ENCODE measurements around the gene TOR1A. TPM values are rescaled to one million over a fixed set of nuclear protein-coding genes. Genes with fewer than 3 reads are reported as not detected.

TOR1A gene
- total and polyA plus RNA-seq, 7 experiments from 2014 or later = 13.8 to 68.2 (median 35.0) TPM

DNA sequence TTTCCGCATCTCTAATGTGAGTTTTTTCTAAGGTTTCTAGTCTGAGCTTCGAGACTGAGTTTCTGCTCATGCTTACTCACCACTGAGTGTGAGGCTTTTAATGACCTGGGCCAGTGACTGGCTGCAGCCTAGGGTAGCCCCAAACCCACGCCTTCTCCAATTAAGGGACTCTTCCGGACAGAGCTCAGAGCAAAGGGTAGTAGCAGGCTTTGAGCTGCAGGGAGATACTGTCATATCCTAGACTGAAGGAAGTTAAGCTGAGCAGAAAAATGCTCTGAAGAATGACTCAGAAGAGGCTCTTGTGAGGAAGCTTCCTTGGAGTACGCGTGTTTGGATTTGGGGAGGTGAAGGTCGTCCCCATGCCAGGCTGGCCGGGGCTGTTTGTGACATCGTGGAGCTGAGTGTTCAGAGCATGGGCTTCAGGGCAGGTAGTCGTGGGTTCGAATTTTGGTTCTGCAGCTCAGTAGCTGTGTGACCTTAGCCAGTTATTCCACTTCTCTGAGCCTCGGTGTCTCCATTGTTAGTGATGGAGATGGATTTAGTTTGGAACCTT lies 14.8 kb upstream of the TOR1A start:
- intact Hi-C loops (cut with micrococcal nuclease) = loop anchor here (1.0 to 10.0 kb wide), 3 partner anchors 16 to 396 kb away; no protein-coding TSS in a partner anchor
- DNase-seq = peak in 4 of 9 donors; percentile 17 to 47 (median 34)
- H3K4me3 Mint-ChIP-seq = peak overlapping the region; percentile 82 to 98 (median 86)
- Histone ChIP-seq H3K4me3 (ENCODE audit: low read length) (peak overlapping the region; percentile 41), H3K4me1 (ENCODE audit: control insufficient read depth in 2 of 2, insufficient read depth in 2 of 2, low read length in 2 of 2) (peaks cover 33 to 65% of the 10 kb centered on the region in 2 donors), H3K9me3 (ENCODE audit: control insufficient read depth in 2 of 3, low read length in 3 of 3) (no peaks in the 10 kb centered on the region), H3K36me3 (ENCODE audit: control insufficient read depth in 2 of 3, insufficient read depth in 3 of 3, low read length in 3 of 3) (peaks cover 0 to 12% (median under 1%) of the 10 kb centered on the region in 3 experiments), H3K27ac (ENCODE audit: low read depth, low read length) (peak overlapping the region; percentile 64), H3K27me3 (ENCODE audit: control insufficient read depth in 2 of 2, insufficient read depth in 2 of 2, low read length in 2 of 2) (no peaks in the 10 kb centered on the region)
- H3K27me3 Mint-ChIP-seq = no peaks in the 10 kb centered on the region
- peaks cover 45 to 80% (median 70%) of the 10 kb centered on the region in 7 donors for H3K4me1 Mint-ChIP-seq
- H3K36me3 Mint-ChIP-seq = peaks cover 0 to 25% (median 6%) of the 10 kb centered on the region in 5 donors
- ATAC-seq = no peak
- ChIA-PET POLR2A (interaction anchor here (0.5 to 11.4 kb wide), 13 partner anchors 9 to 1090 kb away, joined by 3 to 162 read pairs (median 3); no protein-coding TSS in a partner anchor), CTCF (interaction anchor here (0.8 to 1.7 kb wide), 3 partner anchors 12 to 46 kb away, joined by 3 to 4 read pairs (median 4); no protein-coding TSS in a partner anchor)
- H3K9me3 Mint-ChIP-seq = no peaks in the 10 kb centered on the region
- H3K27ac Mint-ChIP-seq = peak overlapping the region; percentile 87 to 97 (median 93)

DNA sequence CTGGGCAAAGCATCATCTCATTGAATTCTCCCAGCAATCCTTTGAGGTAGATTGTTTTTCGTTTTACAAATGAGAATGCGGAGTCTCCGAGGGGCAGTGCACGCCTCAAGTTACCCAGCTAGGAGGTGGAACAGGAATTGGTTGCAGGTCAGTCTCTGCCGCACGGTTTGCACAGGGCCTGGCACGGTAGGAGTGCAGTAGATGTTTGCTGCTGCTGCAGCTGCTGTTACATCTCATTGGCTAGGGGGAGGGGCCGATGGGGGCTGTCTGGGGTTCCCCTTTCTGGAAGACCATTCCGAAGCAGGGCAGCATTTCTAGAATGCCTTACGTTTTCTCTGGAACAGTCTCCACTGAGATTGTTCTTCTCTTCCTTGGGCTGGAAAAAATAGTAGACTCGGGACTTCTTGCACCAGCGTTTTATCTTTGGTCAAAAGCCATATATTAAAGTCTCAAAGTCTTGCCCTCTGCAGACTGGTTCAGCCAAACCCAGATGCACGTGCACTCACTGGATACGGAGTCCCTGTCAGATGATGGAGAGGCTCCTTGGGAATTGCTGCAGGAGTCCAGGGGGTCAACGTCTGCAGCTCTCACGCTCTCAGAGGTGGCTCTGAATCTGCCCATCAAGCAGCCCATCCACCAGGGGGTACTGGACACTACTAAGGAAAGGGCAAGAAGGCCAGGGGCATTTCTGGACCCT lies 12.5 kb upstream of the TOR1A start:
- ChIA-PET CTCF (interaction anchor here (0.6 to 1.6 kb wide), 4 partner anchors 27 to 263 kb away, joined by 3 to 10 read pairs (median 4); no protein-coding TSS in a partner anchor), POLR2A (interaction anchor here (0.7 to 11.4 kb wide), 13 partner anchors 9 to 1921 kb away, joined by 3 to 162 read pairs (median 4); partner anchors contain the start of gene TOR1A)
- H3K27me3 ChIP-seq (ENCODE audit: control insufficient read depth in 2 of 2, insufficient read depth in 2 of 2, low read length in 2 of 2) = no peaks in the 10 kb centered on the region
- no peaks in the 10 kb centered on the region for H3K27me3 Mint-ChIP-seq
- peak overlapping the region; percentile 97 for H3K27ac ChIP-seq (ENCODE audit: low read depth, low read length)
- DNase-seq (peak in 8 of 9 donors; percentile 19 to 73 (median 27)), ATAC-seq (no peak)
- peak overlapping the region; percentile 86 to 98 (median 95) for H3K4me3 Mint-ChIP-seq
- peak overlapping the region; percentile 91 to 97 (median 96) for H3K27ac Mint-ChIP-seq
- peaks cover 0 to 29% (median 10%) of the 10 kb centered on the region in 5 donors for H3K36me3 Mint-ChIP-seq
- H3K4me3 ChIP-seq (ENCODE audit: low read length) = peak overlapping the region; percentile 69
- H3K36me3 ChIP-seq (ENCODE audit: control insufficient read depth in 2 of 3, insufficient read depth in 3 of 3, low read length in 3 of 3) = peaks cover 10 to 30% (median 14%) of the 10 kb centered on the region in 3 experiments
- no peaks in the 10 kb centered on the region for H3K9me3 ChIP-seq (ENCODE audit: control insufficient read depth in 2 of 3, low read length in 3 of 3)
- intact Hi-C loops (cut with micrococcal nuclease) = loop anchor here in 1 of 2 donors (5.0 to 10.0 kb wide), 2 partner anchors 126 to 398 kb away; no protein-coding TSS in a partner anchor
- H3K4me1 ChIP-seq (ENCODE audit: control insufficient read depth in 2 of 2, insufficient read depth in 2 of 2, low read length in 2 of 2) = peaks cover 38 to 61% of the 10 kb centered on the region in 2 donors
- peaks cover 49 to 77% (median 69%) of the 10 kb centered on the region in 7 donors for H3K4me1 Mint-ChIP-seq
- H3K9me3 Mint-ChIP-seq = no peaks in the 10 kb centered on the region

DNA sequence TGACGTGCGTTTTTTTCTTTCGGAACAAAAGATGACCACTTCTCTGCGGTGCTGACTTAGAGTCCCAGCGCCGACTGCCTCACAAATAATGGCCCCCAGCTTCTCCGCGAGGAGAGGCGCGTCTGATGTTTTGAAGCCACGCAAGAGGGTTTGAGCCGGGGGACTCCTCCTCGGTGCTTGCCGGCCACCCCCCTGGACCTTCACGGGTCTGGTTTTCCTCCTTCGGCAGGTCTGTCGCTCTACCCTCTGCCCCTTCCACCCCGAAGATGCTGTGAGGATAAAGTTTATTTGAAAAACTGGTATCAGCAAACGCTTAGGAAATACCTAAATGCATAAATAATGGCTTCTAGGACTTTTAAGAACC lies 11.9 kb upstream of the TOR1A start:
- H3K36me3 ChIP-seq (ENCODE audit: control insufficient read depth in 2 of 3, insufficient read depth in 3 of 3, low read length in 3 of 3) = peaks cover 14 to 36% (median 19%) of the 10 kb centered on the region in 3 experiments
- peaks cover 45 to 71% (median 62%) of the 10 kb centered on the region in 7 donors for H3K4me1 Mint-ChIP-seq
- H3K27ac ChIP-seq (ENCODE audit: low read depth, low read length) = peak overlapping the region; percentile 97
- no peaks in the 10 kb centered on the region for H3K9me3 ChIP-seq (ENCODE audit: control insufficient read depth in 2 of 3, low read length in 3 of 3)
- peak overlapping the region; percentile 91 to 97 (median 96) for H3K27ac Mint-ChIP-seq
- H3K4me3 Mint-ChIP-seq = peak overlapping the region; percentile 86 to 98 (median 95)
- ChIA-PET CTCF (interaction anchor here (1.9 kb wide), 1 partner anchor 49 kb away, joined by 6 read pairs; no protein-coding TSS in a partner anchor), POLR2A (interaction anchor here (0.6 to 11.4 kb wide), 10 partner anchors 9 to 217 kb away, joined by 3 to 162 read pairs (median 6); partner anchors contain the start of genes TOR1A and TOR1B)
- DNase-seq (no peak), ATAC-seq (no peak)
- no peaks in the 10 kb centered on the region for H3K27me3 Mint-ChIP-seq
- no peaks in the 10 kb centered on the region for H3K9me3 Mint-ChIP-seq
- intact Hi-C loops (cut with micrococcal nuclease) = loop anchor here (1.0 to 10.0 kb wide), 12 partner anchors 12 to 400 kb away; partner anchors contain the start of genes TOR1A (in 2 of the 2), TOR1B (in 2 of the 2) and FNBP1 (in 1 of the 2)
- peak overlapping the region; percentile 69 for H3K4me3 ChIP-seq (ENCODE audit: low read length)
- H3K4me1 ChIP-seq (ENCODE audit: control insufficient read depth in 2 of 2, insufficient read depth in 2 of 2, low read length in 2 of 2) = peaks cover 38 to 55% of the 10 kb centered on the region in 2 donors
- H3K36me3 Mint-ChIP-seq = peaks cover 0 to 26% (median 12%) of the 10 kb centered on the region in 5 donors
- no peaks in the 10 kb centered on the region for H3K27me3 ChIP-seq (ENCODE audit: control insufficient read depth in 2 of 2, insufficient read depth in 2 of 2, low read length in 2 of 2)

DNA sequence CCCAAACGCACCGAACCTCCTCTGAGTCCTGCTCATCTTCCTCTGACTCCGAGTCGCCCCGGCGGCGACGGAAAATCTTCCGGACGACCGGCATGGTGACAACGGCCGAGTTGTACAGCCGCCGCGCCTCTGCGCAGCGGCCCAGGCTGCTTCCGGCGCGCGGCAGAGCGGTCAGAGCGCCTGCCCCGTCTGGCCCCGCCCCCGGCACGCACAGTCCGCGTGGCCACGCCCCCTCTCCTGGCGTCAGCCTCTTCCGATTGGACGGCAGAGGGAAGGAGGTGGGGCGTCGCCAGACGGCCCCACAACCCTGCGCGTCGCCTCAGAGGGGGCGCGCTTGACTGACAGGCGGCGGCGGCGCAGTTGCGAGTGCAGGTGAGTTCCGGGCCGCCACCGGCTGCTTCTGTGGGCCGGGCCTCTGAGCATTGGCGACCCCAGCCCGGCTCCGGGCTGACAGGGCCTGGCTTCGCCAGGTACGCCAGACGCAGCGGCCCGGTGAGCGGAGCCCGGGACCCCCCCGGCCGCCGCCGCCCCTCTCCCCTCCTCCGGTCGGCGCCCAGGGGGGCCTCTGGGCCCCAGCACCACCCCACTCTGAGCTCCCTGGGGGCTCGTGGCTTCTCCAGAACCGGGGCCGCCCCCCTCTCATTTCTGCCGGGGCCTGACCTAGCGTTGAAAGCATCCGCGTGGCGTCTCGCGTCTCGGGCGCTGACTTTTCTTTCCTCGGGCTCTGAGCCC lies 11.4 kb upstream of the TOR1A start, which contains the start of the genes C9orf78 and USP20:
Gene C9orf78, minus strand, starts transcription at position 148 of the 732 bp plus-strand sequence. Its CDS starts 54 bp downstream, at position 94.
Gene USP20, plus strand, starts transcription at position 331 of the 732 bp plus-strand sequence. CDS start 17,098 bp downstream, outside the sequence.
- H3K36me3 Mint-ChIP-seq = peaks cover 0 to 28% (median 15%) of the 10 kb centered on the region in 5 donors
- peaks cover 37 to 50% of the 10 kb centered on the region in 2 donors for H3K4me1 ChIP-seq (ENCODE audit: control insufficient read depth in 2 of 2, insufficient read depth in 2 of 2, low read length in 2 of 2)

DNA sequence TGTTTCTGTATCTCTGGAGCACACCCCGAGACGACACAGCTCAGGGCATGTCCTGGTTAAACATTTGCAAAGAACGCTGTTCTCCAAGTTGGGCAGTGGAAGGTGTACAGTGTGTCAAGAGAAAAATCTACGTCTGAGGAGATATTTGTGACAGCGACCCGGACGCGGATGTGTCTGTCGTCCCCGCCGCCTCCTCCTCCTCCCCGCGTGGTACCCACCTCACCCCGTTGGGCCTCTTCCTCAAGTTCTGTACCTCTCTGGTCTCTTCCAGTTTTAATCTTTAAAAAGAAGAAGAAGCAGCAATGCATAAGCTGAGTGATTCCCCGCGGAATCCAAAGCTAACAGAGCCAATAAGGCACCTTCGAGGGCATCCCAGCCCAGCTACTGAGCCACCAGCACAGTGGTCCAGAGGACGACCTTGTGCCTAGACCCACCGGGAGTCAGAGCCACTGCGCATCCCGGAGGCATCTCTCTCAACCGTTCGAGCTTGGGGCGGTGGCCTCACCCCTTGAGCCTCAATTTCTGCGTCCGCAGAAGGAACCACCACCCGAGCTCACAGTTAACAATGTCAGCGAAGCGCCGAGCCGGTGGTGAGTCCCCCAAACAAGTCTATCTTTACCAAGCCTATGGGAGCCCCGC lies 10.7 kb upstream of the TOR1A start:
- Histone ChIP-seq H3K27me3 (ENCODE audit: control insufficient read depth in 2 of 2, insufficient read depth in 2 of 2, low read length in 2 of 2) (no peaks in the 10 kb centered on the region), H3K36me3 (ENCODE audit: control insufficient read depth in 2 of 3, insufficient read depth in 3 of 3, low read length in 3 of 3) (peaks cover 21 to 49% (median 28%) of the 10 kb centered on the region in 3 experiments), H3K9me3 (ENCODE audit: control insufficient read depth in 2 of 3, low read length in 3 of 3) (no peaks in the 10 kb centered on the region), H3K4me3 (ENCODE audit: low read length) (peak overlapping the region; percentile 96), H3K4me1 (ENCODE audit: control insufficient read depth in 2 of 2, insufficient read depth in 2 of 2, low read length in 2 of 2) (peaks cover 30 to 43% of the 10 kb centered on the region in 2 donors), H3K27ac (ENCODE audit: low read depth, low read length) (peak overlapping the region; percentile 97)
- Mint-ChIP-seq H3K36me3 (peaks cover 0 to 30% (median 17%) of the 10 kb centered on the region in 5 donors), H3K9me3 (no peaks in the 10 kb centered on the region), H3K27me3 (no peaks in the 10 kb centered on the region), H3K4me3 (peak overlapping the region; percentile 86 to 99 (median 98)), H3K4me1 (peaks cover 38 to 60% (median 52%) of the 10 kb centered on the region in 7 donors), H3K27ac (peak overlapping the region; percentile 91 to 99 (median 98))
- DNase-seq (peak in 7 of 9 donors; percentile 22 to 66 (median 62)), ATAC-seq (peak; percentile 36)
- intact Hi-C loops (cut with micrococcal nuclease) = loop anchor here (1.0 to 10.0 kb wide), 12 partner anchors 10 to 402 kb away; partner anchors contain the start of genes TOR1A (in 2 of the 2), TOR1B (in 2 of the 2) and FNBP1 (in 1 of the 2)
- ChIA-PET POLR2A (interaction anchor here (0.6 to 11.4 kb wide), 16 partner anchors 8 to 219 kb away, joined by 3 to 162 read pairs (median 3); partner anchors contain the start of genes GPR107 and TOR1A), CTCF (interaction anchor here (0.9 to 1.9 kb wide), 5 partner anchors 9 to 54 kb away, joined by 3 to 6 read pairs (median 3); no protein-coding TSS in a partner anchor)

More for the DNA sequence above, 11.4 kb upstream of the TOR1A start, which contains the start of the genes C9orf78 and USP20:
- Histone ChIP-seq H3K4me3 (ENCODE audit: low read length) (peak within 1 kb of the TSS; percentile 96), H3K36me3 (ENCODE audit: control insufficient read depth in 2 of 3, insufficient read depth in 3 of 3, low read length in 3 of 3) (peaks cover 20 to 42% (median 23%) of the 10 kb centered on the region in 3 experiments), H3K27ac (ENCODE audit: low read depth, low read length) (peak within 1 kb of the TSS; percentile 97), H3K27me3 (ENCODE audit: control insufficient read depth in 2 of 2, insufficient read depth in 2 of 2, low read length in 2 of 2) (no peaks in the 10 kb centered on the region), H3K9me3 (ENCODE audit: control insufficient read depth in 2 of 3, low read length in 3 of 3) (no peaks in the 10 kb centered on the region)
- peak; percentile 98 for ATAC-seq
- DNase-seq = peak; percentile 95 to 99 (median 98)
- H3K27ac Mint-ChIP-seq = peak within 1 kb of the TSS; percentile 91 to 99 (median 98)
- intact Hi-C loops (cut with micrococcal nuclease) = loop anchor here (1.0 to 10.0 kb wide), 12 partner anchors 11 to 401 kb away; partner anchors contain the start of genes TOR1A (in 2 of the 2), TOR1B (in 2 of the 2) and FNBP1 (in 1 of the 2)
- H3K27me3 Mint-ChIP-seq = no peaks in the 10 kb centered on the region
- H3K4me3 Mint-ChIP-seq = peak within 1 kb of the TSS; percentile 86 to 99 (median 98)
- H3K9me3 Mint-ChIP-seq = no peaks in the 10 kb centered on the region
- ChIA-PET CTCF (interaction anchor here (0.9 to 1.9 kb wide), 3 partner anchors 9 to 50 kb away, joined by 3 to 6 read pairs (median 3); no protein-coding TSS in a partner anchor), POLR2A (interaction anchor here (0.6 to 11.4 kb wide), 18 partner anchors 8 to 218 kb away, joined by 3 to 162 read pairs (median 4); partner anchors contain the start of genes TOR1A and TOR1B)
- H3K4me1 Mint-ChIP-seq = peaks cover 41 to 66% (median 58%) of the 10 kb centered on the region in 7 donors
